ENCODE data around the gene ALX3. TPM values are rescaled to one million over a fixed set of nuclear protein-coding genes. Genes with fewer than 3 reads are reported as not detected.

ALX3 gene
- total RNA-seq, 1 experiment from 2014 or later: 0.15 TPM

- H3K4me1 Mint-ChIP-seq: no peaks in the 10 kb centered on the region
- no peaks in the 10 kb centered on the region for H3K9me3 Mint-ChIP-seq
- H3K4me3 Mint-ChIP-seq: no peak overlapping the region
- no peaks in the 10 kb centered on the region for H3K27me3 Mint-ChIP-seq (ENCODE audit: low read depth)
- H3K27ac Mint-ChIP-seq: no peak overlapping the region
- H3K36me3 Mint-ChIP-seq: peaks cover 67% of the 10 kb centered on the region
- ATAC-seq (no peak), DNase-seq (ENCODE audit: low spot score) (no peak)
- ChIA-PET POLR2A (no interaction called here), CTCF (no interaction called here)
- TF ChIP-seq, protein P1, sequence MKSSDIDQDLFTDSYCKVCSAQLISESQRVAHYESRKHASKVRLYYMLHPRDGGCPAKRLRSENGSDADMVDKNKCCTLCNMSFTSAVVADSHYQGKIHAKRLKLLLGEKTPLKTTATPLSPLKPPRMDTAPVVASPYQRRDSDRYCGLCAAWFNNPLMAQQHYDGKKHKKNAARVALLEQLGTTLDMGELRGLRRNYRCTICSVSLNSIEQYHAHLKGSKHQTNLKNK (CRISPR knock-in tag; IDR thresholded peaks at IDR 0.05): no peak
- no peak for TF ChIP-seq ZBTB21 (CRISPR knock-in tag; IDR thresholded peaks at IDR 0.05; ENCODE audit: borderline replicate concordance)
- TF ChIP-seq, protein P2, sequence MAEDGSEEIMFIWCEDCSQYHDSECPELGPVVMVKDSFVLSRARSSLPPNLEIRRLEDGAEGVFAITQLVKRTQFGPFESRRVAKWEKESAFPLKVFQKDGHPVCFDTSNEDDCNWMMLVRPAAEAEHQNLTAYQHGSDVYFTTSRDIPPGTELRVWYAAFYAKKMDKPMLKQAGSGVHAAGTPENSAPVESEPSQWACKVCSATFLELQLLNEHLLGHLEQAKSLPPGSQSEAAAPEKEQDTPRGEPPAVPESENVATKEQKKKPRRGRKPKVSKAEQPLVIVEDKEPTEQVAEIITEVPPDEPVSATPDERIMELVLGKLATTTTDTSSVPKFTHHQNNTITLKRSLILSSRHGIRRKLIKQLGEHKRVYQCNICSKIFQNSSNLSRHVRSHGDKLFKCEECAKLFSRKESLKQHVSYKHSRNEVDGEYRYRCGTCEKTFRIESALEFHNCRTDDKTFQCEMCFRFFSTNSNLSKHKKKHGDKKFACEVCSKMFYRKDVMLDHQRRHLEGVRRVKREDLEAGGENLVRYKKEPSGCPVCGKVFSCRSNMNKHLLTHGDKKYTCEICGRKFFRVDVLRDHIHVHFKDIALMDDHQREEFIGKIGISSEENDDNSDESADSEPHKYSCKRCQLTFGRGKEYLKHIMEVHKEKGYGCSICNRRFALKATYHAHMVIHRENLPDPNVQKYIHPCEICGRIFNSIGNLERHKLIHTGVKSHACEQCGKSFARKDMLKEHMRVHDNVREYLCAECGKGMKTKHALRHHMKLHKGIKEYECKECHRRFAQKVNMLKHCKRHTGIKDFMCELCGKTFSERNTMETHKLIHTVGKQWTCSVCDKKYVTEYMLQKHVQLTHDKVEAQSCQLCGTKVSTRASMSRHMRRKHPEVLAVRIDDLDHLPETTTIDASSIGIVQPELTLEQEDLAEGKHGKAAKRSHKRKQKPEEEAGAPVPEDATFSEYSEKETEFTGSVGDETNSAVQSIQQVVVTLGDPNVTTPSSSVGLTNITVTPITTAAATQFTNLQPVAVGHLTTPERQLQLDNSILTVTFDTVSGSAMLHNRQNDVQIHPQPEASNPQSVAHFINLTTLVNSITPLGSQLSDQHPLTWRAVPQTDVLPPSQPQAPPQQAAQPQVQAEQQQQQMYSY (CRISPR knock-in tag; IDR thresholded peaks at IDR 0.05): no peak
- TF ChIP-seq GRHL2 (CRISPR knock-in tag; IDR thresholded peaks at IDR 0.05; ENCODE audit: insufficient replicate concordance, severe bottlenecking): no peak
- TF ChIP-seq ZNF121 (CRISPR knock-in tag; IDR thresholded peaks at IDR 0.05): no peak
- no peak for TF ChIP-seq NFYB (CRISPR knock-in tag; conservative IDR thresholded peaks at IDR 0.05; ENCODE audit: low read depth)
- TF ChIP-seq CBFB (CRISPR knock-in tag; IDR thresholded peaks at IDR 0.05; ENCODE audit: low read depth): no peak
- TF ChIP-seq, protein P3, sequence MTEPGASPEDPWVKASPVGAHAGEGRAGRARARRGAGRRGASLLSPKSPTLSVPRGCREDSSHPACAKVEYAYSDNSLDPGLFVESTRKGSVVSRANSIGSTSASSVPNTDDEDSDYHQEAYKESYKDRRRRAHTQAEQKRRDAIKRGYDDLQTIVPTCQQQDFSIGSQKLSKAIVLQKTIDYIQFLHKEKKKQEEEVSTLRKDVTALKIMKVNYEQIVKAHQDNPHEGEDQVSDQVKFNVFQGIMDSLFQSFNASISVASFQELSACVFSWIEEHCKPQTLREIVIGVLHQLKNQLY (CRISPR knock-in tag; IDR thresholded peaks at IDR 0.05): no peak
- TF ChIP-seq TEAD4 (CRISPR knock-in tag; IDR thresholded peaks at IDR 0.05): no peak
- TF ChIP-seq NFATC4 (CRISPR knock-in tag; IDR thresholded peaks at IDR 0.05): no peak
Observed at GRCh38 chr1:110055493-110056284, 14.8 kb downstream of the ALX3 start.

GRCh38 chr1:110053552-110054428 is 16.7 kb downstream of the ALX3 start:
- ChIA-PET CTCF (interaction anchor here (0.6 to 4.0 kb wide), 32 partner anchors 8 to 407 kb away, joined by 3 to 87 read pairs (median 6); partner anchors contain the start of genes ALX3, SLC6A17, STRIP1 and UBL4B), POLR2A (interaction anchor here (1.0 kb wide), 1 partner anchor 19 kb away, joined by 3 read pairs; the partner anchor contains the start of gene STRIP1)
- DNase-seq (ENCODE audit: low spot score): peak; percentile 86
- Mint-ChIP-seq H3K4me1 (no peaks in the 10 kb centered on the region), H3K36me3 (peaks cover 73% of the 10 kb centered on the region), H3K4me3 (no peak overlapping the region), H3K9me3 (no peaks in the 10 kb centered on the region), H3K27ac (no peak overlapping the region; the same call in 1 of the 2 replicates), H3K27me3 (ENCODE audit: low read depth) (no peaks in the 10 kb centered on the region)
- TF ChIP-seq NR1H2 (CRISPR knock-in tag; IDR thresholded peaks at IDR 0.05): no peak
- TF ChIP-seq CTCF (IDR thresholded peaks at IDR 0.05): peak; percentile 95
- peak; percentile 94 for ATAC-seq

- no peak overlapping the region for H3K4me3 Mint-ChIP-seq
- ATAC-seq: no peak
- TF ChIP-seq HMGA2 (CRISPR knock-in tag; IDR thresholded peaks at IDR 0.05): no peak
- TF ChIP-seq, protein P4, sequence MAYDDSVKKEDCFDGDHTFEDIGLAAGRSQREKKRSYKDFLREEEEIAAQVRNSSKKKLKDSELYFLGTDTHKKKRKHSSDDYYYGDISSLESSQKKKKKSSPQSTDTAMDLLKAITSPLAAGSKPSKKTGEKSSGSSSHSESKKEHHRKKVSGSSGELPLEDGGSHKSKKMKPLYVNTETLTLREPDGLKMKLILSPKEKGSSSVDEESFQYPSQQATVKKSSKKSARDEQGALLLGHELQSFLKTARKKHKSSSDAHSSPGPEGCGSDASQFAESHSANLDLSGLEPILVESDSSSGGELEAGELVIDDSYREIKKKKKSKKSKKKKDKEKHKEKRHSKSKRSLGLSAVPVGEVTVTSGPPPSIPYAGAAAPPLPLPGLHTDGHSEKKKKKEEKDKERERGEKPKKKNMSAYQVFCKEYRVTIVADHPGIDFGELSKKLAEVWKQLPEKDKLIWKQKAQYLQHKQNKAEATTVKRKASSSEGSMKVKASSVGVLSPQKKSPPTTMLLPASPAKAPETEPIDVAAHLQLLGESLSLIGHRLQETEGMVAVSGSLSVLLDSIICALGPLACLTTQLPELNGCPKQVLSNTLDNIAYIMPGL (CRISPR knock-in tag; IDR thresholded peaks at IDR 0.05): no peak
- no peaks in the 10 kb centered on the region for H3K4me1 Mint-ChIP-seq
- no peak overlapping the region for H3K27ac Mint-ChIP-seq
- POLR2A ChIA-PET: no interaction called here
- CTCF ChIA-PET: interaction anchor here (1.3 to 4.0 kb wide), 6 partner anchors 10 to 66 kb away, joined by 3 to 87 read pairs (median 6); partner anchors contain the start of gene STRIP1
- no peaks in the 10 kb centered on the region for H3K9me3 Mint-ChIP-seq
- no peaks in the 10 kb centered on the region for H3K27me3 Mint-ChIP-seq (ENCODE audit: low read depth)
- peaks cover 76% of the 10 kb centered on the region for H3K36me3 Mint-ChIP-seq
- DNase-seq (ENCODE audit: low spot score): no peak
Observed at GRCh38 chr1:110051262-110051648, 19.2 kb downstream of the ALX3 start.

Data from WTC11 (cell line).